Measurements from ENCODE around the gene SSBP3.

SSBP3 gene

DNA sequence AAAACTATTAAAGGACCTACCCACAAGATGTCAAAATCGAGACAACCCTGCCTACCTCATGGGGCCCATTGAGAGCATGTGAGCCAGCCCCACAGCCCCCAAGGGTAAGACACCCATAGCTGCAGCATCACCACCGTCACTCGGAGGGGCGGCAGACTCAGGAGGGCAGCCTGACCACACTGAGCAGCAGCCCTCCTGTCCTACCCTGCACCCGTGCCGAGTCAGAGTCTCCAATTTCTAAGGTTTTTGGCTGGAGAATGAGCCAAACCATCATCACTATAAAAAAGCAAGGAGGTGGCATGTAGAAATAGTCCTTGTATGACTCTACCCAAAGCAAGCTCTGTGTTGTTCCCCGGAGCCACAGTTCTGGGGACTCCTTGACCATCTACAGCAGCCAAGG, 94.7 kb downstream of the SSBP3 start:
- TF ChIP-seq, protein P1, sequence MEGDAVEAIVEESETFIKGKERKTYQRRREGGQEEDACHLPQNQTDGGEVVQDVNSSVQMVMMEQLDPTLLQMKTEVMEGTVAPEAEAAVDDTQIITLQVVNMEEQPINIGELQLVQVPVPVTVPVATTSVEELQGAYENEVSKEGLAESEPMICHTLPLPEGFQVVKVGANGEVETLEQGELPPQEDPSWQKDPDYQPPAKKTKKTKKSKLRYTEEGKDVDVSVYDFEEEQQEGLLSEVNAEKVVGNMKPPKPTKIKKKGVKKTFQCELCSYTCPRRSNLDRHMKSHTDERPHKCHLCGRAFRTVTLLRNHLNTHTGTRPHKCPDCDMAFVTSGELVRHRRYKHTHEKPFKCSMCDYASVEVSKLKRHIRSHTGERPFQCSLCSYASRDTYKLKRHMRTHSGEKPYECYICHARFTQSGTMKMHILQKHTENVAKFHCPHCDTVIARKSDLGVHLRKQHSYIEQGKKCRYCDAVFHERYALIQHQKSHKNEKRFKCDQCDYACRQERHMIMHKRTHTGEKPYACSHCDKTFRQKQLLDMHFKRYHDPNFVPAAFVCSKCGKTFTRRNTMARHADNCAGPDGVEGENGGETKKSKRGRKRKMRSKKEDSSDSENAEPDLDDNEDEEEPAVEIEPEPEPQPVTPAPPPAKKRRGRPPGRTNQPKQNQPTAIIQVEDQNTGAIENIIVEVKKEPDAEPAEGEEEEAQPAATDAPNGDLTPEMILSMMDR (IDR thresholded peaks at IDR 0.05; ENCODE audit: control insufficient read depth, insufficient read depth, low read depth, low read length, missing control alignments), result no peak
- DNase-seq (ENCODE audit: low read depth), result no peak
- H3K4me3 ChIP-seq (ENCODE audit: control insufficient read depth, low read depth, low read length), result no peak overlapping the region

DNA sequence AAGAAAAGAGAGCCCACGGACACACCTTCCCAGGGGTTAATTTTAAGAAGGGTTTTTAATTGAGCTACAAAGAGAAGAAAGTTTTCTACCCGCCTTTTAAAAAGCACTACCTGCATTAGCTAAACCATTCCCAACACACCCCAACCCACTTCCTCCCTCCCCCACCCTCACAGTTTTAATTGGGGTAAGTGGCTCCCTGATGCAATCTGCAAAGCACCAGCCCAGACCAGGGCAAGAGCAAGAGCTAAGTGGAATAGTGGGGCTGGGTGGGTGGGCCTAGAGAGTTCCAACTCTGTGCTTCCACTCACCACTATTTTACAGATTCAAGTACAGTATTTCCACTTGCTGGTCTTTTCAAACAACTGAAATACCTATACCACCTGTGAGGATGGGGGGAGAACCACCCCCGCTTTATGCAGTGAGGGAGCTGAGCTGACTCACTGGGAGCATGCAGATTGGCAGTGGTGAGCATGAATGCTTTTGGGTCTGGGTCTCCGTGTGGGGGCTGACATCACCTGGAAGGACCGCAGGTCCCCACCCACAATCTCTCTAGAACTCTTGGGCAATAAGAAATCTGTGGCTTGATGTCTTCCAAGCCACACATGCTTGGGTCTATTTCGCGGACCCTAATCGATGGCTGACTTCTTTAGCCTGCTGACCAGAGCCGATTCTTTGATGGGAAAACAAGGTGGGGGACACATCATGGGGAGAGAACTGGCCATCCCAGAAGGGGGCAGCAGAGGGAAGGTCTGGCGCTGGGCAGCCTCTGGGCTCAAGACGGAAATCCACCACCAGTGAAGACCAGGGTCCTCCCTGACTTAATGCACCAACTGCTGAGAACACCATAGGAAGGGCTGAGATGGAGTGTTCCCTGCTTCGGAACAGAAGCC, 95.5 kb downstream of the SSBP3 start:
- no peak for DNase-seq (ENCODE audit: low read depth)
- TF ChIP-seq, protein P1 (IDR thresholded peaks at IDR 0.05; ENCODE audit: control insufficient read depth, insufficient read depth, low read depth, low read length, missing control alignments), result peak; percentile 63
- no peak overlapping the region for H3K4me3 ChIP-seq (ENCODE audit: control insufficient read depth, low read depth, low read length)

DNA sequence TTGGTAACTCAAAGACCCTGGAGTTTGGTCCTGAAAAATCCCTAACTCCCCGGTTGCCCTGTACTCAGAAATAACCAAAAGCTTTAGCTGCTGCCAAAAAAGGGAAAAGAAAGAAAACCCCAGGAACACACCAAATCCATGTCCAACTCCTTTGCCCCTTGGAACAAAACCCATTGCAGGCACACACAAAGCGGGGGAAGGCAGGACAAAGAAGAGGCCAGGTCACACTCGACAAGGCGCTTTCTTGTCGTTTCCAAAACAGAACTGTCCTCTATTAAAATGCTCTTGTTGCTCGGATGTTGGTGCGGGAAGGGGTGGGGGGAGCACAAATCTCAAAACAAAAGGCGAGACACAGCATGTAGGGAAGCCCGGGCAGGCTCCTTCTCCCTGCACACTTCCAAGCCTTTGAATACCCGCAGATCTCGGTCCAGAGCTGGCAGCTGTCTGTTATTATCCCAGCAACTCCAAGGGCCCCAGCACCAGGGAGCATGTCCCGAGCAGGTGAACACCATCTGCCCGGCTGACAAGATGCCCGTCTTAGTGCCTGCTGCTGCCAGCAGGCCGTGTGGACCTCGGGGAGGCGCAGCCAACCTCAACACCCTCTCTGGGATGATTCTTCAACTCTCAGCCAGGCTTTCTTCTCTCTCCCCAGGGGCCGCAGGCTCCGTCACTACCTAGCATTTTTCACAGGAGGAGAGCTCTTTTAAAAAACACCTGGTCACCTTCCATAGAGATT, 96.4 kb downstream of the SSBP3 start:
- TF ChIP-seq, protein P1 (IDR thresholded peaks at IDR 0.05; ENCODE audit: control insufficient read depth, insufficient read depth, low read depth, low read length, missing control alignments), result no peak
- H3K4me3 ChIP-seq (ENCODE audit: control insufficient read depth, low read depth, low read length), result no peak overlapping the region
- DNase-seq (ENCODE audit: low read depth), result no peak

DNA sequence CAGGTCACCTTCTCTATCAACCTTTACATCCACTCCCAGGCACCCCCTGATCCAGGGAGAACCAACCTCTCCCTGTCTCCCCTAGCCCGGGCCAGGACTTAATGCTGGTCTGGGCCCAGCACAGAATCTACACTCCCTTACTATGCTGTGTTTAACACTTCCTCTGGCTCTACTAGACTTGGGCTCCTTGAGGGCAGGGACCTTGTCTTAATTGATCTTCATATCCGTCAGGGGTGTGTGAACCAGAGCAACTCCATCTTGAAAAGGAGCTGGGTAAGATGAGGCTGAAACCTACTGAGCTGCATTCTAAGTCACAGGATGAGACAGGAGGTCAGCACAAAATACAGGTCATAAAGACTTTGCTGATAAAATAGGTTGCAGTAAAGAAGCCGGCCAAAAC, 98.9 kb downstream of the SSBP3 start:
- TF ChIP-seq, protein P1 (IDR thresholded peaks at IDR 0.05; ENCODE audit: control insufficient read depth, insufficient read depth, low read depth, low read length, missing control alignments), result no peak
- H3K4me3 ChIP-seq (ENCODE audit: control insufficient read depth, low read depth, low read length), result no peak overlapping the region
- no peak for DNase-seq (ENCODE audit: low read depth)

DNA sequence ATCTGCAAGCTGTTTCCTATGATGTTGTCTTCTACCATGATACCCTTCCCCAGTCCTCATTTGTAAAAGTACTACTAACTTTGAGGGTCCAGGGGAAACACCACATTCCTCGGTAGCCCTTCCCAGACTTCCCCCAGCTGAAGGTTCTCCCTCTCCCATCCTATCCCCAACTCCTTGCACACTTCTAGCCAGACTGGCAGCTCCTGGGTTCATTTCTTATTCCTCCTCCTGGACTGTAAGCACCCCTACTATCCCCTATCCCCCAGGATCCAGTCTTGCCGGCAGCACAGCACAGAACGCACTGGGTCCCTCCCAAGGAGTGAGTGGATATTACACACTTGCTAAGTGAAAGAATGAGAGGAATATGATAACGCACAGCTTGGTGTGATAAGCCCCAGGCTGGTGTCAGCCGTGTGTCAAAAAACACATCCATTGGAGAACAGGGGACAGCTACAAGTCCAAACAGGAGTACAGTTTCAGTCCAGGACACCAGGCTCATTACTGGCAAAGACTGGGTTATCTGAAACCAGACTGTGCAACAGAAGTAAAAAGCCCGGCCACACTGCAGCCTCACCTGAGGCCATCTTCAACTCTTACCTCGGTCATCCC, 100.2 kb downstream of the SSBP3 start:
- DNase-seq (ENCODE audit: low read depth), result no peak
- TF ChIP-seq, protein P1 (IDR thresholded peaks at IDR 0.05; ENCODE audit: control insufficient read depth, insufficient read depth, low read depth, low read length, missing control alignments), result no peak
- H3K4me3 ChIP-seq (ENCODE audit: control insufficient read depth, low read depth, low read length), result no peak overlapping the region

DNA sequence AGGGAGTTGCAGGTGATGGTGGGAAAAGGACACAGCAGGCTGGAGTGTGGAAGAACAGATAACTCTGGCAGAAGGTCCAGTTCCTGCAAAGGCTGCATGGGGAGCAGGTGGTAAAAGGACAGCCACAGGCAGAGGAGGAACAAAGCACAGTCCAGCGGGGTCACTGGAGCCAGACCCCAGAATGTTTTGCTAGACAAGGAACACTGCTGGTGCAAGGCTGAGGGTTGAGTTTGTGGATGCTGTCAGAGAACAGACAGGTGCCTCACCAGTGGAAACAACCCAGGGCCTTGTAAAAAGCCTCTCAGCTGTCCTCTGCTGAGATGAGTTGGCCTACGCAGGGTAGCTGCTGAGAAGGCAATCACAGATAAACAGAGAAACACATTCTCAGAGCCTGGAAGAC, 101.7 kb downstream of the SSBP3 start:
- H3K4me3 ChIP-seq (ENCODE audit: control insufficient read depth, low read depth, low read length), result no peak overlapping the region
- TF ChIP-seq, protein P1 (IDR thresholded peaks at IDR 0.05; ENCODE audit: control insufficient read depth, insufficient read depth, low read depth, low read length, missing control alignments), result no peak
- DNase-seq (ENCODE audit: low read depth), result no peak
